Measurements from ENCODE around the gene CARMIL3.
"Not testable (repeated sequence)": the region's sequence is repeated elsewhere in the genome, so short reads cannot be mapped to it uniquely, and the experiment has no call there.

The CARMIL3 gene

GRCh38 chr14:24038686-24039085, 13.1 kb upstream of the CARMIL3 start:
- TF ChIP-seq MYC (IDR thresholded peaks at IDR 0.05; ENCODE audit: low read depth, low read length) (no peak), CTCF (IDR thresholded peaks at IDR 0.05; ENCODE audit: low read depth, low read length) (no peak), MAX (IDR thresholded peaks at IDR 0.05; ENCODE audit: low read depth, low read length) (no peak), POLR2A (IDR thresholded peaks at IDR 0.05; ENCODE audit: extremely low read depth, insufficient read length) (no peak)
- no peak for DNase-seq (ENCODE audit: low read depth)
- no peak overlapping the region for H3K4me3 ChIP-seq (ENCODE audit: low read depth, low read length)

- TF ChIP-seq CTCF (IDR thresholded peaks at IDR 0.05; ENCODE audit: low read depth, low read length) (no peak), MAX (IDR thresholded peaks at IDR 0.05; ENCODE audit: low read depth, low read length) (no peak), MYC (IDR thresholded peaks at IDR 0.05; ENCODE audit: low read depth, low read length) (no peak), POLR2A (IDR thresholded peaks at IDR 0.05; ENCODE audit: extremely low read depth, insufficient read length) (no peak)
- H3K4me3 ChIP-seq (ENCODE audit: low read depth, low read length): no peak overlapping the region
- DNase-seq (ENCODE audit: low read depth): no peak
Observed at GRCh38 chr14:24040692-24041091, 11.1 kb upstream of the CARMIL3 start.

- no peak for DNase-seq (ENCODE audit: low read depth)
- H3K4me3 ChIP-seq (ENCODE audit: low read depth, low read length): no peak overlapping the region
Observed at GRCh38 chr14:24042746-24043145, 9.1 kb upstream of the CARMIL3 start.

GRCh38 chr14:24049002-24049401, 2.8 kb upstream of the CARMIL3 start:
- H3K4me3 ChIP-seq (ENCODE audit: low read depth, low read length): not testable (repeated sequence)
- DNase-seq (ENCODE audit: low read depth): peak; percentile 32

More at GRCh38 chr14:24042746-24043145, 9.1 kb upstream of the CARMIL3 start:
- TF ChIP-seq MYC (IDR thresholded peaks at IDR 0.05; ENCODE audit: low read depth, low read length): no peak
- no peak for TF ChIP-seq MAX (IDR thresholded peaks at IDR 0.05; ENCODE audit: low read depth, low read length)
- no peak for TF ChIP-seq POLR2A (IDR thresholded peaks at IDR 0.05; ENCODE audit: extremely low read depth, insufficient read length)
- no peak for TF ChIP-seq CTCF (IDR thresholded peaks at IDR 0.05; ENCODE audit: low read depth, low read length)

GRCh38 chr14:24050753-24051152, 1.1 kb upstream of the CARMIL3 start:
- not testable (repeated sequence) for H3K4me3 ChIP-seq (ENCODE audit: low read depth, low read length)

GRCh38 chr14:24051176-24051788, 527 bp upstream of the CARMIL3 start:
- no peak for DNase-seq (ENCODE audit: low read depth)
- no peak for TF ChIP-seq POLR2A (IDR thresholded peaks at IDR 0.05; ENCODE audit: extremely low read depth, insufficient read length)
- TF ChIP-seq CTCF (IDR thresholded peaks at IDR 0.05; ENCODE audit: low read depth, low read length): no peak
- no peak for TF ChIP-seq MYC (IDR thresholded peaks at IDR 0.05; ENCODE audit: low read depth, low read length)
- TF ChIP-seq MAX (IDR thresholded peaks at IDR 0.05; ENCODE audit: low read depth, low read length): no peak
- H3K4me3 ChIP-seq (ENCODE audit: low read depth, low read length): no peak overlapping the region

More at GRCh38 chr14:24050753-24051152, 1.1 kb upstream of the CARMIL3 start:
- DNase-seq (ENCODE audit: low read depth): not testable (repeated sequence)

Data from NB4 (cell line).